Omental fat pad (tissue), 4 donors: ENCODE measurements around the gene OR8B3. TPM values are rescaled to one million over a fixed set of nuclear protein-coding genes. Genes with fewer than 3 reads are reported as not detected.
A peak's percentile ranks its signal among the peaks of the same experiment; 100 is the strongest.
"Not testable (repeated sequence)": the region's sequence is repeated elsewhere in the genome, so short reads cannot be mapped to it uniquely, and the experiment has no call there.

Experiments
- ATAC-seq: fragments of 150-250 bp; one replicate; pipeline ENCODE4 v1.9.1; 2016; ENCODE audit warnings: mild to moderate bottlenecking, moderate library complexity; ENCODE audit not compliant: low FRiP score
- DNase-seq: peaks from one replicate; pipeline ENCODE4 v3.0.0-alpha.2; 2019; ENCODE audit warnings: low spot score
- total RNA-seq, 4 donors: library from RNA; depleted of rRNA; stranded (reverse); fragments of >200 nt; gene quantifications; one replicate each; pipeline ENCODE4 v1.1.0, GENCODE V29; 2016
- TF ChIP-seq, protein P1 (sequence below), 3 donors: fragments of 450-650 bp; IDR thresholded peaks; one replicate each; pipeline ENCODE4 v1.5.1; 2016 to 2017; ENCODE audit warnings: antibody characterized with exemption in 3 of 3, mild to moderate bottlenecking in 3 of 3, moderate library complexity in 2 of 3

Gene OR8B3
- total RNA-seq, 4 donors from 2014 or later: not detected

DNA sequence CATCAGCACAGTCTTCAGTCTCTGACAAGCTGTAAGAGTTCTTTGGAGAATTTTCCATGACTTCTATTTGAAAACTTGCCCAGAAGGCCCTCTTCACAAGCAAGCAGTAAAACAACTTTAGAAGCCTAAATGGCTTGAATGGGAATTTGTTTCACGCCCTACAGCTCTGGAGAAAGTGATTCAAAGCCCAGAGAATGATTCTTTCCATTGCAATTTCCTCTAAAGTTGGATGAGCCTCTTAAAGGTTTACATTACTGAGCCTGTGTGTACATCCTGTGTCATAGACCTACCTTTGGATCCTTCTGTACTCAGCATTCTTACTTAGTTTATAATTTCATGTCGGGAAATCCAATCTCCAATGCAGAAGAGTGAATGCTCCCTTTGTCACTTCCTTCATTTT is 6.8 kb upstream of the OR8B3 start:
- DNase-seq (no peak), ATAC-seq (no peak)
- TF ChIP-seq, protein P1, sequence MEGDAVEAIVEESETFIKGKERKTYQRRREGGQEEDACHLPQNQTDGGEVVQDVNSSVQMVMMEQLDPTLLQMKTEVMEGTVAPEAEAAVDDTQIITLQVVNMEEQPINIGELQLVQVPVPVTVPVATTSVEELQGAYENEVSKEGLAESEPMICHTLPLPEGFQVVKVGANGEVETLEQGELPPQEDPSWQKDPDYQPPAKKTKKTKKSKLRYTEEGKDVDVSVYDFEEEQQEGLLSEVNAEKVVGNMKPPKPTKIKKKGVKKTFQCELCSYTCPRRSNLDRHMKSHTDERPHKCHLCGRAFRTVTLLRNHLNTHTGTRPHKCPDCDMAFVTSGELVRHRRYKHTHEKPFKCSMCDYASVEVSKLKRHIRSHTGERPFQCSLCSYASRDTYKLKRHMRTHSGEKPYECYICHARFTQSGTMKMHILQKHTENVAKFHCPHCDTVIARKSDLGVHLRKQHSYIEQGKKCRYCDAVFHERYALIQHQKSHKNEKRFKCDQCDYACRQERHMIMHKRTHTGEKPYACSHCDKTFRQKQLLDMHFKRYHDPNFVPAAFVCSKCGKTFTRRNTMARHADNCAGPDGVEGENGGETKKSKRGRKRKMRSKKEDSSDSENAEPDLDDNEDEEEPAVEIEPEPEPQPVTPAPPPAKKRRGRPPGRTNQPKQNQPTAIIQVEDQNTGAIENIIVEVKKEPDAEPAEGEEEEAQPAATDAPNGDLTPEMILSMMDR (IDR thresholded peaks at IDR 0.05): no peak

DNA sequence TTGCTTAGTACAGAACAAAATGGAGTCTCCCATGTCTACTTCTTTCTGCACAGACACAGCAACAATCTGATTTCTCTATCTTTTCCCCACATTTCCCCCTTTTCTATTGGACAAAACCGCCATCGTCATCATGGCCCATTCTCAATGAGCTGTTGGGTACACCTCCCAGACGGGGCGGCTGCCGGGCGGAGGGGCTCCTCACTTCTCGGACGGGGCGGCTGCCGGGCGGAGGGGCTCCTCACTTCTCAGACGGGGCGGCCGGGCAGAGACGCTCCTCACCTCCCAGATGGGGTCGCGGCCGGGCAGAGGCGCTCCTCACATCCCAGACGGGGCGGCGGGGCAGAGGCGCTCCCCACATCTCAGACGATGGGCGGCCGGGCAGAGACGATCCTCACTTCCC is 4.4 kb upstream of the OR8B3 start:
- not testable (repeated sequence) for ATAC-seq, DNase-seq

DNA sequence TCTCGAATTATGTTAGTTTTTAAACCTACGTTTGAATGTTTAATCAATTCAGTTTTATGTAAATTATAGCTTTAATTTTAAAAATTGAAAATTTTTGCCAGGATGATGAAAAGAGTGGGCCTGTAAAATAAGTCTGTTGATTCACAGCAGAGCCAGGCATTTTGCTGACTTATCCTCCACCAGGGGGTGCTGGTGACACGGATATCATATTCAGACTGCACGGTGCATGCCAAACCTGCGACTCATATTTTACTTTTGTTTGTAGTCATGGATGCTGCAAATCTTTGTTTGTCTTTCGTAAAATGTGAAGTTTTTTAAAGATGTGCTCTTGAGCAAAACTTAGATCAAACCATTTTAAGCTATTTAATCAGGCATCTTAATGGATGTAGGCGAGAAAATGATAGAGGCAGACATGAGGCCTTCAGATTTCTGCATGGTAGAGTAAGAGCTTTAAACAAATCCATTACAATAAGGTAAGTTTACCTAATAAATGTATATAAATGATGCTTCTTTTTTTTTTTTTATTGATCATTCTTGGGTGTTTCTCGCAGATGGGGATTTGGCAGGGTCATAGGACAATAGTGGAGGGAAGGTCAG is 3.6 kb upstream of the OR8B3 start:
- ATAC-seq (no peak), DNase-seq (peak; percentile 63)
- TF ChIP-seq, protein P1 (IDR thresholded peaks at IDR 0.05): no peak

DNA sequence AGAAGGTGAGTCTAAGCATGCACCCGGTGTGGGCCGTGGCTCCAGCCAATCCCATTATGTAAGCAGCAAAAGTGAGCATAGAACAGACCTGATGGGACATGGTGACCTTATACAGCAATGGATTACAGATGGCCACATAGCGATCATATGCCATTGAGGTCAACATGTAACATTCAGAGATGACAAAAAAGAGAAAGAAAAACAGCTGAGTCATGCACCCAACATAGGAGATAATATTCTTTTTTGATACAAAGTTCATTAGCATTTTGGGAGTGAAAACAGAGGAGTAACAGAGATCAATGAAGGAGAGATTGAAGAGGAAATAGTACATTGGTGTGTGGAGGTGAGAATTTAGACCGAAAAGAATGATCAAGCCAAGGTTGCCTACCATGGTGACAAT is 2.0 kb downstream of the OR8B3 start:
- ATAC-seq, DNase-seq: not testable (repeated sequence)

DNA sequence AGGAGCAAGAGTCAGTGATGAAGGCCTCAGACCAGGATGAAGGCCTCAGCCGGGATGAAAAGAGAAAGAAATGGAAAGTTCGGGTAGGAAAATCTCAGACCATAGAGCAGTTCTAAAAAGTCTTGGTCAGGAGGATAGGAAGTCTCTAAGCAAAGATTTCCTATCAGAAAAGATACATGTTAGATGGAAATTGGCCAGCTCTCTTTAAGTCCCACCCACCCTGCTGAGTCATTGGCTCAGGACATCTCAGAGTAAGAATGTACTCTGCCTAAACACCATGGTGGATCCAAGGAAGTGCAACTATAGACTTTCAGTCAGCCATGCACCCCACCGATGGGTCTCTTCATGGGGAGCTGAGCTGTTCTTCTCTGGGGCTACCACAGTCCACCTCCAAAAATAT is 4.4 kb downstream of the OR8B3 start:
- TF ChIP-seq, protein P1 (IDR thresholded peaks at IDR 0.05): no peak
- DNase-seq: no peak
- ATAC-seq: no peak

DNA sequence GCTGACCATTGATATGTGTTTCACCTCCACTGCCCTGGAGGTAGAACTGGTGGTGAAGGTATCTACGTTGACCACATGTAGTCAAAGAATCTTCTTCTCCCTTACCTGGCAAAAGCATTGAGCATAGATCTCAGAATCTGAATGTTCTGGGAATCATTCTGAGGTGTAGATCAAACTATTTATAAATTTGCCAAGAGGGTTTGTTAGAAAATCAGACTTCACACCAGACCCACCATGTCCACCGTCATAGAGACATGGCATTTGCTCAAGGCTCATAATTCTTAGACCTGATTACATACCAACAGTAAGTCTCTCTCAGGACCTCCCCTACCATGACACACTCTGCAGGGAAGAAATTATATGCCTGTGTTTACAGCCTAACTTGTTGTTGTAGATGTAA is 14.4 kb downstream of the OR8B3 start, which contains the start of gene OR8B2:
Gene OR8B2 (minus strand): TSS at position 101 of the 400 bp plus-strand sequence. CDS start 1,156 bp downstream, outside the sequence.
- DNase-seq: no peak
- TF ChIP-seq, protein P1 (IDR thresholded peaks at IDR 0.05): no peak
- ATAC-seq: no peak

DNA sequence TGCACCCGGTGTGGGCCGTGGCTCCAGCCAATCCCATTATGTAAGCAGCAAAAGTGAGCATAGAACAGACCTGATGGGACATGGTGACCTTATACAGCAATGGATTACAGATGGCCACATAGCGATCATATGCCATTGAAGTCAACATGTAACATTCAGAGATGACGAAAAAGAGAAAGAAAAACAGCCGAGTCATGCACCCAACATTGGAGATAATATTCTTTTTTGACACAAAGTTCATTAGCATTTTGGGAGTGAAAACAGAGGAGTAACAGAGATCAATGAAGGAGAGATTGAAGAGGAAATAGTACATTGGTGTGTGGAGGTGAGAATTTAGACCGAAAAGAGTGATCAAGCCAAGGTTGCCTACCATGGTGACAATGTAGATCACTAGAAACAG is 16.0 kb downstream of the OR8B3 start:
- DNase-seq, ATAC-seq: not testable (repeated sequence)

DNA sequence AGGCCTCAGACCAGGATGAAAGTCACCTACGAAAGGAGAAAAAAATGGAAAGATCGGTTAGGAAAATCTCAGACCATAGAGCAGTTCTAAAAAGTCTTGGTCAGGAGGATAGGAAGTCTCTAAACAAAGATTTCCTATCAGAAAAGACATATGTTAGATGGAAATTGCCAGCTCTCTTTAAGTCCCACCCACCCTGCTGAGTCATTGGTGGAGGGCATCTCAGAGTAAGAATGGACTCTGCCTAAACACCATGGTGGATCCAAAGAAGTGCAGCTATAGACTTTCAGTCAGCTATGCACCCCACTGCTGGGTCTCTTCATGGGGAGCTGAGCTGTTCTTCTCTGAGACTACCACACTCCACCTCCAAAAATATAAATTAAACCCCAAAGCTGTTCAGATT is 18.2 kb downstream of the OR8B3 start:
- DNase-seq (no peak), ATAC-seq (no peak)
- TF ChIP-seq, protein P1 (IDR thresholded peaks at IDR 0.05): no peak

DNA sequence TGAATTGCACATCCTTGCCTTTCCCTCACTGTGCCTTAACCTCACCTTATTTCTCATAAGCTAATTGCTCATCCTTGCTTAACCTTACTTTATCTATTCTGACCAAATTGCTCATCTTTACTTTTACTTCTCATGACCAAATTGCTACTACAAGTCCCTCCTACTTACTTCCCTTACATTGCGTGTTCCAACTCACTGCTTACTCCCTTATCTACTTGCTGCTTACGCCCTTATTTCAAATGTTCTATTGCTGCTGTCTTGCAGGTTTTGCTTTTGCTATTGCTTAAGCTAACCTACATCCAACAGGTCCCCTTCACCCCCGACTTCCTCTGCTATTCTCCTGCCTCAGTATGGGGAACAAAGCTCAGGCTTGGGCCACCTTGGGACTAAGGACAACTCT is 22.5 kb downstream of the OR8B3 start:
- no peak for ATAC-seq
- DNase-seq: no peak
- TF ChIP-seq, protein P1 (IDR thresholded peaks at IDR 0.05): no peak
